ENCODE data around the gene DFFA.

The DFFA gene

GRCh38 chr1:10456048-10456447 is 16.3 kb downstream of the DFFA start:
- TF ChIP-seq CTCF (IDR thresholded peaks at IDR 0.05; ENCODE audit: borderline replicate concordance, control extremely low read depth, extremely low read depth, insufficient read depth, missing control alignments), result no peak
- in situ Hi-C loops (cut with MboI; ENCODE audit: low sequenced_read_pairs, unreplicated experiment), result no loop called here

DNA sequence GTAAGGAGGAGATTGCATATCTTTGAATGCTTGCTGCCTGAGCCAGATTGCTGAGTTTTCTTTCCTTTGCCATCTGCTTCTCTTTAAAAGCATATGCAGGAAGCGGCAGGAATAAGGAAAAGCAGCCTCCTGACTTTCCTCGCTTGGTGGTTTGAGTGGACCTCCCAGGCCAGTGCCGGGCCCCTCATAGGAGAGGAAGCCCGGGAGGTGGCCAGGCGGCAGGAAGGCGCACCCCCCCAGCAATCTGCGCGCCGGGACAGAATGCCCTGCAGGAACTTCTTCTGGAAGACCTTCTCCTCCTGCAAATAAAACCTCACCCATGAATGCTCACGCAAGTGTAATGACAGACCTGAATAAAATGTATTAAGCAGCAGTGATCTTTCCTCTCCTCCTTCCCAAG is 21.0 kb downstream of the DFFA start:
- DNase-seq (ENCODE audit: low spot score), result no peak
- in situ Hi-C loops (cut with MboI; ENCODE audit: low sequenced_read_pairs, unreplicated experiment), result no loop called here

More at GRCh38 chr1:10456048-10456447, 16.3 kb downstream of the DFFA start:
- no peak for DNase-seq (ENCODE audit: low spot score)

GRCh38 chr1:10450836-10451235 is 21.5 kb downstream of the DFFA start:
- in situ Hi-C loops (cut with MboI; ENCODE audit: low sequenced_read_pairs, unreplicated experiment), result no loop called here
- TF ChIP-seq CTCF (IDR thresholded peaks at IDR 0.05; ENCODE audit: borderline replicate concordance, control extremely low read depth, extremely low read depth, insufficient read depth, missing control alignments), result no peak
- DNase-seq (ENCODE audit: low spot score), result no peak

More for the DNA sequence above, 21.0 kb downstream of the DFFA start:
- no peak for TF ChIP-seq CTCF (IDR thresholded peaks at IDR 0.05; ENCODE audit: borderline replicate concordance, control extremely low read depth, extremely low read depth, insufficient read depth, missing control alignments)

GRCh38 chr1:10450156-10450814 is 22.0 kb downstream of the DFFA start:
- no peak for TF ChIP-seq CTCF (IDR thresholded peaks at IDR 0.05; ENCODE audit: borderline replicate concordance, control extremely low read depth, extremely low read depth, insufficient read depth, missing control alignments)
- in situ Hi-C loops (cut with MboI; ENCODE audit: low sequenced_read_pairs, unreplicated experiment), result no loop called here
- DNase-seq (ENCODE audit: low spot score), result no peak

DNA sequence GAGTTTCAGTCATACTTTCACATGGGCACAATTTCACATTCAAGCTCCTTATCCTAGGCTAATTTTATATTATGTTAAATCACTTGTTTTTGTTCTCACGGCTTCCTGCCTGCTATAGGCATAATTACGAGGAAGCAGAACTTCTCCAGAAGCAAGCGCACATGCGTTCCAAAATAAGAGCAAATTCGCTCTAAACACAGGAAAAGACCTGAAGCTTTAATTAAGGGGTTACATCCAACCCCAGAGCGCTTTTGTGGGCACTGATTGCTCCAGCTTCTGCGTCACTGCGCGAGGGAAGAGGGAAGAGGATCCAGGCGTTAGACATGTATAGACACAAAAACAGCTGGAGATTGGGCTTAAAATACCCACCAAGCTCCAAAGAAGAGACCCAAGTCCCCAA is 22.6 kb downstream of the DFFA start, which contains the start of gene CORT:
TSS of gene CORT (plus strand) at position 281 of the 400 bp plus-strand sequence. CDS start 193 bp downstream, outside the sequence.
- no peak for TF ChIP-seq CTCF (IDR thresholded peaks at IDR 0.05; ENCODE audit: borderline replicate concordance, control extremely low read depth, extremely low read depth, insufficient read depth, missing control alignments)
- DNase-seq (ENCODE audit: low spot score), result no peak
- in situ Hi-C loops (cut with MboI; ENCODE audit: low sequenced_read_pairs, unreplicated experiment), result no loop called here

GRCh38 chr1:10446790-10447422 is 25.4 kb downstream of the DFFA start:
- no peak for DNase-seq (ENCODE audit: low spot score)
- no peak for TF ChIP-seq CTCF (IDR thresholded peaks at IDR 0.05; ENCODE audit: borderline replicate concordance, control extremely low read depth, extremely low read depth, insufficient read depth, missing control alignments)
- in situ Hi-C loops (cut with MboI; ENCODE audit: low sequenced_read_pairs, unreplicated experiment), result no loop called here
